Fibroblast of pulmonary artery (primary cell): ENCODE data around the gene CPNE5.
A peak's percentile ranks its signal among the peaks of the same experiment; 100 is the strongest.

Source experiments
- DNase-seq: peaks from one replicate; pipeline ENCODE4 v3.0.0-alpha.2; 2010; ENCODE audit warnings: low read depth
- H3K4me3 ChIP-seq: replicated peaks from 2 replicates; pipeline ENCODE4 v1.5.1; 2011; ENCODE audit warnings: low read depth, mild to moderate bottlenecking, control low read depth, low read length, moderate library complexity
- TF ChIP-seq, protein P1 (sequence below): IDR thresholded peaks from 2 replicates; pipeline ENCODE4 v1.5.1; 2011; ENCODE audit warnings: mild to moderate bottlenecking, control low read depth, low read length, inconsistent platforms; ENCODE audit errors: missing control alignments

Gene CPNE5

DNA sequence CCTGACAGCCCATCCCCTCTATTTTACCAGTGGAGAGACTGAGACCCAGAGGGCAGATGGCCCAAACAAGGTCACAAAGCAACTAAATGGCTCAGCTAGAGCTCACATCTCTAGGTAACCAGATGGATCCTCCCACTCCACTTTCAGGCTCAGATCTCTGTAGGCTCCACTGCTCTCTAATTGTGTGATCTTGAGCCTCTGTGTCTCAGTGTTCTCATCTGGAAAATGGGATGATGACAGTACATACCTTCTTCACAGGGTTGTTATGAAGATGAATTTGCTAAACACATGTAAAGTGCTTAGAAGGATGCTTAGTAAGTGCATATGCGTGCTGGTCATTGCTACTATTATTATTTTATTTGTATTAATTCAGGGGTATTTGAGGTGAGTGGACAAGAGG, 101.1 kb downstream of the CPNE5 start:
- no peak overlapping the region for H3K4me3 ChIP-seq
- TF ChIP-seq, protein P1, sequence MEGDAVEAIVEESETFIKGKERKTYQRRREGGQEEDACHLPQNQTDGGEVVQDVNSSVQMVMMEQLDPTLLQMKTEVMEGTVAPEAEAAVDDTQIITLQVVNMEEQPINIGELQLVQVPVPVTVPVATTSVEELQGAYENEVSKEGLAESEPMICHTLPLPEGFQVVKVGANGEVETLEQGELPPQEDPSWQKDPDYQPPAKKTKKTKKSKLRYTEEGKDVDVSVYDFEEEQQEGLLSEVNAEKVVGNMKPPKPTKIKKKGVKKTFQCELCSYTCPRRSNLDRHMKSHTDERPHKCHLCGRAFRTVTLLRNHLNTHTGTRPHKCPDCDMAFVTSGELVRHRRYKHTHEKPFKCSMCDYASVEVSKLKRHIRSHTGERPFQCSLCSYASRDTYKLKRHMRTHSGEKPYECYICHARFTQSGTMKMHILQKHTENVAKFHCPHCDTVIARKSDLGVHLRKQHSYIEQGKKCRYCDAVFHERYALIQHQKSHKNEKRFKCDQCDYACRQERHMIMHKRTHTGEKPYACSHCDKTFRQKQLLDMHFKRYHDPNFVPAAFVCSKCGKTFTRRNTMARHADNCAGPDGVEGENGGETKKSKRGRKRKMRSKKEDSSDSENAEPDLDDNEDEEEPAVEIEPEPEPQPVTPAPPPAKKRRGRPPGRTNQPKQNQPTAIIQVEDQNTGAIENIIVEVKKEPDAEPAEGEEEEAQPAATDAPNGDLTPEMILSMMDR, result no peak
- no peak for DNase-seq

GRCh38 chr6:36737043-36737785, 102.0 kb downstream of the CPNE5 start:
- TF ChIP-seq, protein P1, result no peak
- no peak overlapping the region for H3K4me3 ChIP-seq
- DNase-seq, result no peak

DNA sequence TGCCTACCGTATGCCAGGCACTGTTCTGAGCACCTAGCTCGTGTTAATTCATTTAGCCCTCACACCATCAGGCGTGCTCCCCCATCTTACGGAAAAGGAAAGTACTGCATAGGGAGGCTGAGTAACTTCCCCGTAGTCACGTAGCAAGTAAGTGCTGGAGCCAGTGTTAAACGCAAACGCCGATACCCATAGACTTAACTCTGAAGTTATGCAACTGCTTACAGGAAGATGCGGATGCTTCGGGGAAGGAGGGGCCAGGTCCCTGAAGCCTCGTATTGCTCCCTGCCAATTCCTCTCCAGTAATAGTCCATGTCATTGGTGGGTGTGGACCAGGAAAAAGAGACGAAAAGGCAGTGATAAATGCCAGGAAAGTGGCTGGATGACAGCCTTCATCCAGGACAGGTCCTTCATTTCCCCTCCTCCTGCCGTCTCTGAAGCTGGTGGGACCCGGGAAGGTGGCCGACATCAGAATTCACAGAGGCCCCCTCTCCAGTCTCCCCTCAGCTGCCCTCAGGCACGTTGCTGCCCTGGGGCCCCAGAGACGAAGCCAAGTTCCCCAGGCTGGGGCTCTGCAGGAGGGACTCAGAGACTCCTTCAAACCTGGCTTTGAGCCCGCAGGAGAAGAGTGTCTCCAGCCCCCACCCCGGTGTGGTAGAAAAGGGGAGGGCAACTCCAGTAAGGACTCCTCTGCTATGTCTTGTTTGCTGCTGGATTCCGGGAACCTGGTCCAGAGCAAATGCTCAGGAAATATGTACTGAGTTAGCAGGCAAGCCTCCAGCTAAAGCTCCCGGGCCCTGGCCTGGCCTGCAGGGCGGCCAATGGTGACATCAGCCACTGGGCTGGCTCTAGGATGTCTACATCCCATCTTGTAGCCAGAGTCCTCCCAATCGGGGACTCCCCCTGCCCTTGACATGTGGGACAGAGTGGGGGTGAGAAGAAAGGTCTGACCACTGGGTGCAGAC, 103.9 kb downstream of the CPNE5 start:
- TF ChIP-seq, protein P1, result peak; percentile 35
- peak; percentile 97 for DNase-seq
- peak overlapping the region; percentile 7 for H3K4me3 ChIP-seq

GRCh38 chr6:36734486-36735060, 104.7 kb downstream of the CPNE5 start:
- TF ChIP-seq, protein P1, result no peak
- DNase-seq, result no peak
- H3K4me3 ChIP-seq, result peak overlapping the region; percentile 7

- DNase-seq, result no peak
- TF ChIP-seq, protein P1, result no peak
- no peak overlapping the region for H3K4me3 ChIP-seq
These were observed 105.9 kb downstream of the CPNE5 start for GRCh38 chr6:36733300-36733699.

DNA sequence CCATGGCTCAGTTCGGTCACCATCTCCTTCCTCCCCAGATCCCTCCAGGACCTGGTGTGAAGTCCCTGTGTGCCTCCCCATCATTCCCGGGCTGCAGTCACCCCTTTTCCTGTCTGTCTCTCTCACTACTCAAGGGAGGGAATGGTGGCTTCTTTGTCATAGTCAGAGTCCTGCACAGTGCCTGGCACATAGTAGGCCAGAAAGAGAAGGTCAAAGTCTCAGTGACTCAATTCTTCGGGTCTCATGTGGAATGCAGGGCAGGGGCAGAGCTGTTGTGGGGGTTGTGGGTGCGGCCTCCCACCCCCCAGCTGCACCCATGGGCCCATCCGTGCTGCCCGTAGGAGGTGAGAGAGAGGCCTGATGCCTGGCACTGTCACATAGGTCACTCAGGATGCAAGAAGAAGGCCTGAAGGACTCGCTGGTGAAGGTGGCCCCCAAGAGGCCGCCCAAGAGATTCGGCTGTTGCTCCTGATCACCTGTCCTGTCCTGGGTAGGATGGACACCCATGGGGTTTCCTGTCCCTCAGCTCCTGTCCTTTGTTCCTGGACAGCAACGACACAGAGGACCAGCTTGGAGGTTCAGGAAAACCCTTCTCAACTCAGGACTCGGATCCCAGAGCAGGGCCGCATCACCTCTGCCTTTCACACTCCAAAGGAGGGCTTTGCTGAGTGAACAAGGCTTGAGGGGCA, 107.5 kb downstream of the CPNE5 start:
- TF ChIP-seq, protein P1, result no peak
- DNase-seq, result no peak
- no peak overlapping the region for H3K4me3 ChIP-seq
